Measurements from ENCODE around the gene CAMKK2.
"Not testable (repeated sequence)": the region's sequence is repeated elsewhere in the genome, so short reads cannot be mapped to it uniquely, and the experiment has no call there.

The CAMKK2 gene

GRCh38 chr12:121283841-121284240, 12.7 kb downstream of the CAMKK2 start:
- TF ChIP-seq CTCF (IDR thresholded peaks at IDR 0.05) = no peak
- Histone ChIP-seq H3K4me3 (no peak overlapping the region), H3K27ac (no peak overlapping the region)
- DNase-seq (ENCODE audit: low spot score) = no peak

GRCh38 chr12:121283388-121283787, 13.1 kb downstream of the CAMKK2 start:
- no peak for DNase-seq (ENCODE audit: low spot score)
- no peak overlapping the region for H3K4me3 ChIP-seq
- peak overlapping the region in 1 of 2 donors; percentile 47 for H3K27ac ChIP-seq
- TF ChIP-seq CTCF (IDR thresholded peaks at IDR 0.05) = no peak

GRCh38 chr12:121282910-121283309, 13.6 kb downstream of the CAMKK2 start:
- H3K27ac ChIP-seq = peak overlapping the region in 1 of 2 donors; percentile 47
- not testable (repeated sequence) for H3K4me3 ChIP-seq; DNase-seq (ENCODE audit: low spot score)

GRCh38 chr12:121282072-121282742, 14.3 kb downstream of the CAMKK2 start:
- TF ChIP-seq CTCF (IDR thresholded peaks at IDR 0.05) = no peak
- Histone ChIP-seq H3K27ac (peak overlapping the region in 1 of 2 donors; percentile 47), H3K4me3 (no peak overlapping the region)
- no peak for DNase-seq (ENCODE audit: low spot score)

- H3K27ac ChIP-seq = not testable (repeated sequence)
Observed at GRCh38 chr12:121281116-121281515, 15.4 kb downstream of the CAMKK2 start.

GRCh38 chr12:121280531-121280930, 16.0 kb downstream of the CAMKK2 start:
- DNase-seq (ENCODE audit: low spot score); H3K4me3 ChIP-seq: not testable (repeated sequence)

More at GRCh38 chr12:121281116-121281515, 15.4 kb downstream of the CAMKK2 start:
- not testable (repeated sequence) for H3K4me3 ChIP-seq; DNase-seq (ENCODE audit: low spot score)

GRCh38 chr12:121279507-121279915, 17.0 kb downstream of the CAMKK2 start:
- H3K27ac ChIP-seq = peak overlapping the region in 1 of 2 donors; percentile 68
- TF ChIP-seq CTCF (IDR thresholded peaks at IDR 0.05) = no peak
- peak overlapping the region; percentile 6 for H3K4me3 ChIP-seq
- DNase-seq (ENCODE audit: low spot score) = no peak

More at GRCh38 chr12:121280531-121280930, 16.0 kb downstream of the CAMKK2 start:
- not testable (repeated sequence) for H3K27ac ChIP-seq

- no peak overlapping the region for H3K4me3 ChIP-seq
- no peak for DNase-seq (ENCODE audit: low spot score)
- no peak for TF ChIP-seq CTCF (IDR thresholded peaks at IDR 0.05)
- H3K27ac ChIP-seq = peak overlapping the region in 1 of 2 donors; percentile 68
Observed at GRCh38 chr12:121279071-121279375, 17.5 kb downstream of the CAMKK2 start.
